NCI-H2196 (cell line): ENCODE data around the gene HBE1.
"Not testable (repeated sequence)": the region's sequence is repeated elsewhere in the genome, so short reads cannot be mapped to it uniquely, and the experiment has no call there.

Experiments used
- DNase-seq: peaks from one replicate; lab custom pipeline; 2025; ENCODE audit not compliant: unreplicated experiment; lab: John Stamatoyannopoulos, UW

Gene HBE1

DNA sequence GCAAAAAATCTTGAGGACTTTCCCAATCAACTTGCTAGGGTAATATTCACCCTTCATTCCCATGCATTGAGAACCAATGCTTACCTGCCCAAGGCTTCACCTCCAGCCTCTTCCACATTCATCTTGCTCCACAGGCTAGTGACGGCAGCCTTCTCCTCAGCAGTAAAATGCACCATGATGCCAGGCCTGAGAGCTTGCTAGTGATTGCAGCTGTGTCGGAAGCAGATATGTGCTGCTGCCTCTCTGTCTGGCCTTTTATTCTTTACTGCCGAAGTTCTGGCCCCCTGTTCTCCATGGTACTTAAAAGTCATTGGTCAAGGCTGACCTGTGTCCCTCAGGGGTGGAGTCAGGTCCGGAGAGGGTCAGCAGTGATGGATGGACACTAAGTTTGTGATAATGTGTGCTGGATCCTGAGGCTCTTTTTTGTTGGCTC is at the start of gene HBE1:
Gene HBE1 (minus strand): TSS at position 231 of the 433 bp plus-strand sequence. CDS start 55 bp downstream, at position 176.
- DNase-seq = no peak

DNA sequence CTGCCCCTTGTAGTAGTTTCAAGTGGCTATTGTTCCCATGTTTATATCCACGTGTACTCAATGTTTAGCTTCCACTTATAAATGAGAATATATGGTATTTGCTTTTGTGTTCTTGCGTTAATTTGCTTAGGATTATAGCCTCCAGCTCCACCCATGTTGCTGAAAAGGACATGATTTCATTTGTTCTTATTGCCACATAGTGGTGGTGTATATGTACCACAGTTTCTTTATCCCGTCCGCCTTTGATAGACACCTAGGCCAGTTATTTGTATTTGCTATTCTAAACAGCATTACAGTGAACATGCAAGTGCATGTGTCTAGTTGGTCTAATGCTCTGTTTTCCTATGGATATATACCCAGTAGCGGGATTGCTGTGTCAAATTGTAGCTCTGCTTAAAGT is 47.5 kb upstream of the HBE1 start:
- no peak for DNase-seq

DNA sequence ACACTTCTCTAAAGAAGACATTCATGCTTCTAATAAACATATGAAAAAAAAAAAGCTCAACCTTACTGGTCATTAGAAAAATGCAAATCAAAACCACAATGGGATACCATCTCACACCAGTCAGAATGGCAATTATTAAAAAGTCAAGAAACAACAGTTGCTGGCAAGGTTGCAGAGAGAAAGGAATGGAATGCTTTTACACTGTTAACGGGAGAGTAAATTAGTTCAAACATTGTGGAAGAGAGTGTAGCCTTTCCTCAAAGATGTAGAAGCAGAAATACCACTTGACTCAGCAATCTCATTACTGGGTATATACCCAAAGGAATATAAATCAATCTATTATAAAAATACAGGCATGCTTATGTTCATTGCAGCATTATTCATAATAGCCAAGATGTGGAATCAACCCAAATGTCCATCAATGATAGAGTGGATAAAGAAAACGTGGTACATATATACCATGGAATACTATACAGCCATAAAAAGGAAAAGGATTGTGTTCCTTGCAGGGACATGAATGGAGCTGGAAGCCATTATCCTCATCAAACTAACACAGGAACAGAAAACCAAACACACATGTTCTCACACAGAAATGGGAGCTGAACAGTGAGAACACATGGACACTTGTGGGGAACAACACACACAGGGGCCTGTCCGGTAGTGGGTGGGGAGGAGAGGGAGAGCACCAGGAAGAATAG is 43.7 kb upstream of the HBE1 start:
- not testable (repeated sequence) for DNase-seq

DNA sequence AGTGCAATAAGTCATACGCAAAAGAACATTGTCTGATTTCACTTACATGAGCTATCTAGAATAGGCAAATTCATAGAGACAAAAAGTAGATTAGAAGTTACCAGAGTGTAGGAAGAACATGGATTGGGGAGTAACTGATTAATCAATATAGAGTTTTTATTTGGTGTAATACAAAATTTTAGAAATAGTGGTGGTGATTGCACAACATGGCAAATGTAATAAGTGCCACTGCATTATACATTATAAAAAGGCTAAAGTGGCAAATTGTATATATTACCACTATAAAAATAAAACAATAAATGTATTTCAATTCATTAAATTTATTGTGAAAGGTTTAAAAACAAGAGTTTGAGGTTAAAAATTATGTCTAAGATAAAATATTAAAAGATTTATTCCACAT is 40.7 kb upstream of the HBE1 start:
- no peak for DNase-seq

DNA sequence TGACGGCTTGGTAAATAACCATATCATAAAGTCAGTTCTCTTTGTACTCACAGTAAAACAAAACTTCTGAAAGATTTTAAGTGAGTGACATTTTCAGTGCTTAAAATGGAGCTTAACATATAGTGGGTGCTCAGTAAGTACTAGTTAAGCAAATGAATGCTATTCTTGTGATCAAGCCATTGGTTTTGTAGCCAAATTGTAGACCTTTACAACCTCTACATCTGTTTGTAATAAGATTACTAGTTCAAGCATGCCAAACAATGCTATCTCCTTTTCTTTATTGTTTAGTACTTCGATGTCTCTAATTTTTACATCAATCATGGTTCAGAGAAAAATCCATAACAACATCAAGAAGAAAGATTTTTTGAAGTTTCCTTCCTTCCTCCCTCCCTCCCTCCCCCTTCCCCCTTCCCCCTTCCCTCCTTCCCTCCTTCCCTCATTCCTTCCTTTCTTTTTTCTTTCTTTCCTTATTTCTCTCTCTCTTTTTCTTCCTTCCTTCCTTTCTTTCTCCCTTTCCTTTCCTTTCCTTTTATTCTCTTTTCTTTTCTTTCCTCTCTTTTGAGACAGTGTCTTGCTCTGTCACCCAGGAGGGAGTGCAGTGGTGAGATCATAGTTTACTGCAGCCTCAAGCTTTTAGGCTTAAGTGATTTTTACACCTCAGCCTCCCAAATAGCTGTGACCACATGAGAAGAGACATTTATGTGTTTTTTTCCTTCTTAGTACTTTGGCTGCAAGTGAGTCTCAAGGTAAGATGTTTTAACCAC is 37.7 kb upstream of the HBE1 start:
- DNase-seq = no peak

DNA sequence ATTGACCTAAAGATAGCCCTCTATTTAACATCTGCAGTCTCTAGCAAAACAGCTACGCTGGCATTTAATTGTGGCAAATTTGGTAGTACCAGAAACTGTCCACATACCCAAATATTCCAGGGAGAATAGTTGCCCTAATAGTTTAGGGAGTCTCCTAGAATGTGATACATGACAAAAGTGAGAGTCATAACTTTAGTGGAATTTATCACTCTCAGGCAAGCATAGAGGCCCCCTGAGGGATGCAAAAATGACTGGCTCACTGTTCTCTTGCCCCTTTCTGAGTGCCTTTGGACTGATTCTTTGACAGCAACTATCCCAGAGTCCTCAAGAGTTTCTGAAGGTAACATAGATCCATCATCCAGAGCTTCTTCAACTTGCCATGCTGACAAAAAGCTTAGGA is 34.3 kb upstream of the HBE1 start:
- no peak for DNase-seq

DNA sequence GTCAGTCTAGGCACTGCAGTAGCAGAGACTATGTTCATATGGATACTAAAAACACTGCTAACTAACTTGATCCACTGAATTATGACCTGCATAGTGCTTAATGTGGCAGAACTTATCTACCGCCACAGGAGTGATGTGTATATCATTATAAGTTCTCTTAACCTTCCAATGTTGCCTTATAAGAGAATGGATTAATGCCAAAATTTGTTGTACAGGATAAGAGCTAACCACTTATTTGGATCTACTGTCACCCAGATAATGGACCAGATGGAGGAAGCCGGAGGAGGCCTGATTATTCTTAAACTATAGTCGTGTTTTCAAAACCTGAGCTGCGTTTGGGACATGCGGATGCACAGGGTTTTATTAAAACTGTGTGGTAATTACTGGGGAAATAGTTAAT is 33.9 kb upstream of the HBE1 start:
- DNase-seq = no peak

DNA sequence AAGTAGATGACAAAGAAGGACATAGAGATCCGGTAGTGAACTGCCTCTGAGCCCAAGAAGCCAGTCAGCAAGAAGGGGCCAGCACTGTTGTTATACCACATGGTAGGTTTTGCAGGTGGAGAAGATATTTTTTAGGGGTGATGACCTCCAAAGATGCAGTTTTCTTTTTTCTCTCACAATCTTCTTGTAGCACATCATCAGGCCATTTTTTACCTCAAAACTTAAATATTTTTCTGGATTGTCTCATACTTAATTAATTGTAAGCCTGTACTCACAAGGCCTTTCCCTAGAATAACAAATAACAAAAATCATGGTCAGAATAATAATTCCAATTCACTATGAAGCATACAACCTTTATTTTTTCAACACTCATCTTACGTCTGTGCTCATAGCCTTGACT is 32.1 kb upstream of the HBE1 start, which contains the start of gene OR51B4:
Gene OR51B4 (minus strand): TSS at position 101 of the 400 bp plus-strand sequence. CDS start 0 bp downstream, at position 101.
- DNase-seq = no peak

DNA sequence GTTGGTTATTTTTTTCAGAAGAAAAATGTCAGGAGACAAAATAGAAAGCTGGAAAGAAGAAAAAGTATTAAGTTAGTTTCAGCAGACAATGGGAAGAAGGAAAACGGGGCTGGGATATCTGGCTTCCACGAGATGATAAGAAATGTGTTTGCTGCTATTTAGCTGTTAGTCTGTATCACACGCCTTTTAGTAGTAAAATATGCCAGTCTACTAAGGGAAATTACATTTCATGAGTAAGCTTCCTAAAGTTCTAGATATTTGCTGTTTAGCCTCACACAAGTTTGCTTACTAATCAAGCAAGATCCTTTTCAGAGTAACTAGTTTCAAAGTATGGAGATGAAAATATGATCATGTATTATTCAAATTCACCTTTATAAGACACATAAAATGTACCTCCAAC is 30.5 kb upstream of the HBE1 start:
- no peak for DNase-seq

DNA sequence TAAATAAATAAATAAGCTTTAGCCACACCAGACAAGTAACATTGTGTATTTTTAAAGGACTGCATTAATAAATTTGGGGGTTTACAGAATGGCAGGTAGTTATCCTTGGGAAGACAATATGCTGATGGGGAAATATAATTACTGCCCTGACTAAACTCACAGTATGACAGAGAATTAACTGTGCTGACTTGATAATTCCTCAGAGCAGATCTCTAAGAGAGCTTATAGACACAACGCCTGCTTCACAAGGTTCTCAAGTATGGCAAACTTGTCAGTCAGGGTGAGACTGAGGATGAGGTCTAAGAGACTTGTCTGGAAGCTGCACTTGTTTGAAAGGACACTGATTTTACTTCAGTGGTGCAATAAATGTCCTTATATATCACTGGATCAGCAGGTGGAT is 28.7 kb upstream of the HBE1 start:
- no peak for DNase-seq

DNA sequence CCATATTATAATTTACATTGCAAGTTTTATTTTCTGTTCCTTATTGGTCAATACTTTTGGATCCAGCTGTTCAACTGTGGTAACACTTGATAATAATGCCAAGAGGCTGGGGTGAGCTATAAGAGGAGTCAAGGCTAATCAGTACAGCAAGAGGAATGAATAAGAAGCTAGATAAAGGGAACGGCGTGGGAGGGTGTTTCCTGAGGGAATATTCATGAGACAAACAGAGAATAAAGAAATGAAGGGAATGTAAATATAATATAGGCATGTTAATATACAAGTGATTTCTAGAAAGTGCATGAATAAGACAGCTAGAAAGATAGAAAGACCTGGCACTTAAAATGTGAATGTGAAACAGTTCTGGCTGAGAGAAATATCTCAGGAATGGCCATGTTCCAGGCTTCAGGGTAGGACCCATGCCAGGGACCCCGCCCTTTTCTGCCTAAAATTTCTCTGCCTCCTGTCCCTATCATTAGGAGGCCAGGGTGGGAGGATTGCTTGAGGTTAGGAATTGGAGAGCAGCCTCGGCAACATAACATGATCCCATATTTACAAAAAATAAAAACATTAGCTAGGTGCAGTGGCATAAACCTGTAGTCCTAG is 28.1 kb upstream of the HBE1 start:
- no peak for DNase-seq

DNA sequence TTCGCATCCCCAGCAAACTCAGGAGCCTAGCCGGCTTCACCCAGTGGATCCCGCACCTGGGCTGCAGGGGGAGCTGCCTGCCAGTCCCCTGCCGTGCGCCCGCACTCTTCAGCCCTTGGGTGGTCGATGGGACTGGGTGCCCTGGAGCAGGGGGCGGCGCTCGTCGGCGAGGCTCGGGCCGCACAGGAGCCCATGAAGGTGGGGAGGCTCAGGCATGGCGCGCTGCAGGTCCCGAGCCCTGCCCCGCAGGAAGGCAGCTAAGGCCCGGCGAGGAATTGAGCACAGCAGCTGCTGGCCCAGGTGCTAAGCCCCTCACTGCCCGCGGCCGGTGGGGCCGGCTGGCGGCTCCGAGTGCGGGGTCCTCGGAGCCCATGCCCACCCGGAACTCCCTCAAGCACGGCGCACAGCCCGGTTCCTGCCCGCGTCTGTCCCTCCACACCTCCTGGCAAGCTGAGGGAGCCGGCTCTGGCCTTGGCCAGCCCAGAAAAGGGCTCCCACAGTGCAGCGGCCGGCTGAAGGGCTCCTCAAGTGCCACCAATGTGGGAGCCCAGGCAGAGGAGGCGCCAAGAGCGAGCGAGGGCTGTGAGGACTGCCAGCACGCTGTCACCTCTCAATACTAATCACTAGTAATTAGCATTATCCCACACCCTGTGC is 24.7 kb upstream of the HBE1 start:
- DNase-seq = not testable (repeated sequence)

DNA sequence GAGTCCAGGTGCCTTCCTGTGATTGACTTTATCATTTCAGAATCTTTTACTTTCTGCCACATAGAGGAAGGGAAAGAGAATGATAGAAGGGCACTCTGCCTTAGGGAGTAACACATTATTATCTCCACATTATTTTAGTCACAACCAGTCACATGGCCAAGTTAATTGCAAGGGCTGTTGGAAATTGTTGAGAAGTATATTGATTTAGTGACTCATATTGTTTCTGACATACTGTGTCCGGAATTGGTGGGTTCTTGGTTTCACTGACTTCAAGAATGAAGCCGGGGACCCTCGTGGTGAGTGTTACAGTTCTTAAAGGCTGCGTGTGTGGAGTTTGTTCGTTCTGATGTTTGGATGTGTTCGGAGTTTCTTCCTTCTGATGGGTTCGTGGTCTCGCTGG is 23.3 kb upstream of the HBE1 start:
- DNase-seq = no peak

DNA sequence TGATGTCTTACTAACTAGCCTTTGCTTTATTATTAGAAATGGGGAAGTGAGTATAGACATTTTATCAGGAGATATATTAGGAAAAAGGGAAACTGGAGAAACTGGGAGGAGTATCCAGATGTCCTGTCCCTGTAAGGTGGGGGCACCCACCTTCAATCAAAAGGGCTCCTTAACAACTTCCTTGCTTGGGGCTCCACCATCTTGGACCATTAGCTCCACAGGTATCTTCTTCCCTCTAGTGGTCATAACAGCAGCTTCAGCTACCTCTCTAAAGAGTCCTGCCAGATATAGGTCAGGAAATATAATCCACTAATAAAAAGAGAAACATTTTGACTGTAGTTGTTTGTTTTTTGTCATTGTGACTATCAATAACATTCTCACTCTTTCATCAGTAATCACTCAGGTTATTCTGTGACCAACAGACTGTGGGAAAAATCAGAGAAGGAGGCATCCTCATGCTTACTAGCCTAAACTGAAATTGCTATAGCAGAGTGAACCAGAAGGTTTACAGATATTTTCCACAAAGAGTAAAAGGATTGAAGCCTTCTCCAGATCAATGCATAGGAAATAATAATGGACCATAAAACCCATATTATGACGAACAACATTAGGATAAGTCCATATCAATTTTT is 21.6 kb upstream of the HBE1 start:
- no peak for DNase-seq

DNA sequence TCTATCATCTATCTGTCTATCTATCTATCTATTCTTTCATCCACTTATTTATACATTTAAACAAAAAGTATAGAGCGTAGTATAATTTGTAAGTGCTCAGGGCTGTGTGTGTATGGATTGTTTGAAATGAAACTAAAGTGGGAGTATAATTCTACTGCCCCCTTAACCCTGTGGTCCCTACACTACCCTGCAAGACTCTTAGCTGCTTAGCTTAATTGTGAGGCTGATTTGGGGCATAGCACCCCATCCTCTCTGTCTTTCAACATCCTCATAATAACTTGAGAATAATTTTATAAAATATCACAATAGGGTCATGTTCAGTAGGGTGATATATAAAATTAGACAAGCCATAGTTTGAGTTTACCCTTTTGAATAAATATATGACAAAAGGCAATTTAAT is 20.4 kb upstream of the HBE1 start:
- no peak for DNase-seq

DNA sequence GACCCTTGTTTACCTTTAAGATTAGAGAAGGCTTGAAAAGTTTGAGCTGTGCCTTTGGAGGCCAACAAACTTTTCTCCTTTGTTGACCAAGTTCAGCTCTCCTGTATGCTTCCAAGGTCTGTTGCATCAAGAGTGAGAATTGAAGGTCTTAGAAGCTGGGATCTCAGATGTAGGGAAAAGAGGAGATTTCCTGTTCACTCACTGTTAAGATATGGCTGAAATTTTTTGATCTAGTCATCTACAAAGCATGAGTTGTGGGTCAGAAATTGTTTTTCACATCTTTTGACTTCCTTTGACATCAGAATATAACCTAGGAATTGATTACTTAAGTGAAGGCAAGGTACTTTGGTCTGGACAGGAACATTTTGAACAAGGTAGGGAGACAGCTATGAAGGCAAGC is 20.0 kb upstream of the HBE1 start:
- DNase-seq = no peak

DNA sequence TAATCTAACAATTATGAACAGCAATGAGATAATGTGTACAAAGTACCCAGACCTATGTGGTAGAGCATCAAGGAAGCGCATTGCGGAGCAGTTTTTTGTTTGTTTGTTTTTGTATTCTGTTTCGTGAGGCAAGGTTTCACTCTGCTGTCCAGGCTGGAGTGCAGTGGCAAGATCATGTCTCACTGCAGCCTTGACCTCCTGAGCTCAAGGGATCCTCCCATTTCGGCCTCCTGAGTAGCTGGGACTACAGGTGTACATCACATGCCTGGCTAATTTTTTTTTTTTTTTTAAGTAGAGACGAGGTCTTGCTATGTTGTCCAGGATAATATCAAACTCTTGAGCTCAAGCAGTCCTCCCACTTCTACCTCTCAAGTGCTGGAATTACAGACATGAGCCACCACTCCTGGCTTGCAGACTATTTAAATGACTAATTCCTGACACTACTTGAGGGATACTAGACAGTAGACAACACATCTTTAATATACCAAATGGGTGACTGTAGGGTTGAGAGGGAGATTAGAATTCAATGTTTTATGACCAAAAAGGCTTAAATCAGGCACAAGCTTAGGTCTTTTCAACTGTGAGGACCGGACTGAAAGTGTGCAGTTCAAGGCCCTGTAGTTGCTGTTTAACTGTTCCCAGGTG is 19.3 kb upstream of the HBE1 start:
- no peak for DNase-seq

DNA sequence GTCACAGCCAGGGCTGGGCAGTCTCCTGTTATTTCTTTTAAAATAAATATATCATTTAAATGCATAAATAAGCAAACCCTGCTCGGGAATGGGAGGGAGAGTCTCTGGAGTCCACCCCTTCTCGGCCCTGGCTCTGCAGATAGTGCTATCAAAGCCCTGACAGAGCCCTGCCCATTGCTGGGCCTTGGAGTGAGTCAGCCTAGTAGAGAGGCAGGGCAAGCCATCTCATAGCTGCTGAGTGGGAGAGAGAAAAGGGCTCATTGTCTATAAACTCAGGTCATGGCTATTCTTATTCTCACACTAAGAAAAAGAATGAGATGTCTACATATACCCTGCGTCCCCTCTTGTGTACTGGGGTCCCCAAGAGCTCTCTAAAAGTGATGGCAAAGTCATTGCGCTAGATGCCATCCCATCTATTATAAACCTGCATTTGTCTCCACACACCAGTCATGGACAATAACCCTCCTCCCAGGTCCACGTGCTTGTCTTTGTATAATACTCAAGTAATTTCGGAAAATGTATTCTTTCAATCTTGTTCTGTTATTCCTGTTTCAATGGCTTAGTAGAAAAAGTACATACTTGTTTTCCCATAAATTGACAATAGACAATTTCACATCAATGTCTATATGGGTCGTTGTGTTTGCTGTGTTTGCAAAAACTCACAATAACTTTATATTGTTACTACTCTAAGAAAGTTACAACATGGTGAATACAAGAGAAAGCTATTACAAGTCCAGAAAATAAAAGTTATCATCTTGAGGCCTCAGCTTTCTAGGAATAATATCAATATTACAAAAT is 18.6 kb upstream of the HBE1 start:
- DNase-seq = no peak

DNA sequence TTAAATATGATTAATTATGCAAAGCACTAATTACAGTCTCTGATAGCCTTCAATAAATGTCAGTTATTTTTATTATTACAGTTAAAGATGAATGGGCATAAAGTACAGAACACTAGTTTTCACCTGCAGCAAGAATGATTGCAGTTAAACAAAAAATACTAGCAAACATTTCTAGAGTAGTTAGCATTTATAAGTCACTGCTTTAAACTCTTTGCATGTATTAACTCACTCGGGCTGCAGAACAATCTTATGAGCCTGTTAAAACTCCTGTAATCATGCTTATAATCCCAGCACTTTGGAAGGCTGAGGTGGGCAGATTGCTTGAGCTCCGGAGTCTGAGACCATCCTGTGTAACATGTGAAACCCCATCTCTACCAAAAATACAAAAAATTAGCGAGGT is 17.2 kb upstream of the HBE1 start:
- DNase-seq = no peak

DNA sequence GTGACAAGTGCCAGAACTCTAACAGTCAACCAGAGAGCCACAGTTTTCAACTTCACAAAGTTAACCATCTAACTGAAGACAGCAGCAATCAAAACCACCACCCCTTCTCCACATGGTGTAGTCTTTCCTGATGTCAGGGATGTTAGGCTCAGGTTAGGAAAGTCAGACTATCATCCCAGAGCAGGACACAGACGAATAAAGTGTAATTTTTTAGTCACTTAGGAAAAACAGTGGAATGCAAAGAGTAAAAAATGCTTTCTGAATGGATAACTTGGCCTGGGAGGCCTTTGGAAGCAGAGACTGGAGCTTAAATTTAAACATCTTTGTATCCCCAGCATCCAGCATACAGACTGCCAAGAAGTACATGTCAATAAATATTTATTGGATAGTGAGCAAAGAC is 16.6 kb upstream of the HBE1 start:
- no peak for DNase-seq
